ENCODE measurements around the gene SVIL. TPM values are rescaled to one million over a fixed set of nuclear protein-coding genes. Genes with fewer than 3 reads are reported as not detected.

Gene SVIL
- total and polyA plus RNA-seq, 4 donors = 3.1 to 26.0 (median 9.4) TPM

- TF ChIP-seq RXRA (IDR thresholded peaks at IDR 0.05) (no peak), REST (IDR thresholded peaks at IDR 0.05) (no peak), ATF3 (IDR thresholded peaks at IDR 0.05) (no peak)
Observed at GRCh38 chr10:29559996-29560395, 74.8 kb downstream of the SVIL start (continued).

- H3K27ac ChIP-seq (ENCODE audit: low read depth in 1 of 2, low read length in 2 of 2) = no peak overlapping the region
- no peaks in the 10 kb centered on the region for H3K27me3 ChIP-seq (ENCODE audit: control insufficient read depth in 4 of 4, insufficient read depth in 4 of 4, low read length in 3 of 4)
- no peaks in the 10 kb centered on the region for H3K9me3 ChIP-seq (ENCODE audit: control insufficient read depth in 4 of 4, low read length in 3 of 4)
- H3K36me3 ChIP-seq (ENCODE audit: control insufficient read depth in 4 of 4, insufficient read depth in 3 of 4, low read depth in 1 of 4, low read length in 3 of 4) = peaks cover 2 to 17% (median 10%) of the 10 kb centered on the region in 4 donors
- H3K4me3 ChIP-seq (ENCODE audit: low read depth in 1 of 3, low read length in 3 of 3) = no peak overlapping the region
- no peaks in the 10 kb centered on the region for H3K4me1 ChIP-seq (ENCODE audit: control insufficient read depth in 4 of 4, insufficient read depth in 4 of 4, low read length in 3 of 4)
- no peak for DNase-seq (ENCODE audit: low spot score)
- WGBS = 93% methylated on average over 3 of the region's 3 CpGs
- no peak for TF ChIP-seq HNF4A (conservative IDR thresholded peaks at IDR 0.05)
- TF ChIP-seq EGR1 (IDR thresholded peaks at IDR 0.05; ENCODE audit: low read depth in 2 of 2) = no peak
- no peak for TF ChIP-seq TAF1 (conservative IDR thresholded peaks at IDR 0.05)
- TF ChIP-seq MAX (IDR thresholded peaks at IDR 0.05) = no peak
- TF ChIP-seq SP1 (IDR thresholded peaks at IDR 0.05) = no peak
- no peak for TF ChIP-seq ZBTB33 (IDR thresholded peaks at IDR 0.05)
- no peak overlapping the region for H3K9ac ChIP-seq (ENCODE audit: low read depth in 1 of 2, low read length in 2 of 2)
Observed at GRCh38 chr10:29557665-29558064, 77.1 kb downstream of the SVIL start.

- H3K27ac ChIP-seq (ENCODE audit: low read depth in 1 of 2, low read length in 2 of 2) = no peak overlapping the region
- no peaks in the 10 kb centered on the region for H3K9me3 ChIP-seq (ENCODE audit: control insufficient read depth in 4 of 4, low read length in 3 of 4)
- TF ChIP-seq REST (IDR thresholded peaks at IDR 0.05) (no peak), CTCF (IDR thresholded peaks at IDR 0.05; ENCODE audit: low read depth, low read length, missing input control) (no peak), JUND (IDR thresholded peaks at IDR 0.05) (no peak), EGR1 (IDR thresholded peaks at IDR 0.05; ENCODE audit: low read depth in 2 of 2) (no peak), RXRA (IDR thresholded peaks at IDR 0.05) (no peak), NR2F2 (IDR thresholded peaks at IDR 0.05) (no peak), GABPA (IDR thresholded peaks at IDR 0.05 in 1 of 2, conservative IDR thresholded peaks at IDR 0.05 in 1 of 2) (no peak), FOXA1 (IDR thresholded peaks at IDR 0.05) (no peak), FOXA2 (IDR thresholded peaks at IDR 0.05) (no peak), ATF3 (IDR thresholded peaks at IDR 0.05) (no peak), RAD21 (IDR thresholded peaks at IDR 0.05) (no peak), HNF4G (IDR thresholded peaks at IDR 0.05) (no peak)
- no peak overlapping the region for H3K4me3 ChIP-seq (ENCODE audit: low read depth in 1 of 3, low read length in 3 of 3)
- H3K4me1 ChIP-seq (ENCODE audit: control insufficient read depth in 4 of 4, insufficient read depth in 4 of 4, low read length in 3 of 4) = no peaks in the 10 kb centered on the region
- H3K9ac ChIP-seq (ENCODE audit: low read depth in 1 of 2, low read length in 2 of 2) = no peak overlapping the region
- DNase-seq (ENCODE audit: low spot score) = no peak
- H3K27me3 ChIP-seq (ENCODE audit: control insufficient read depth in 4 of 4, insufficient read depth in 4 of 4, low read length in 3 of 4) = no peaks in the 10 kb centered on the region
- peaks cover 2 to 25% (median 14%) of the 10 kb centered on the region in 4 donors for H3K36me3 ChIP-seq (ENCODE audit: control insufficient read depth in 4 of 4, insufficient read depth in 3 of 4, low read depth in 1 of 4, low read length in 3 of 4)
- WGBS = 93% methylated on average over 8 of the region's 8 CpGs
Observed at GRCh38 chr10:29555746-29556481, 78.9 kb downstream of the SVIL start.
